GM18909 (cell line): ENCODE data around the gene CALML3.
"Not testable (repeated sequence)": the region's sequence is repeated elsewhere in the genome, so short reads cannot be mapped to it uniquely, and the experiment has no call there.

Source experiments
- ATAC-seq: cut with Tn5 transposase; IDR thresholded peaks from one replicate; pipeline ENCODE4 v1.9.1; 2021; ENCODE audit warnings: mild to moderate bottlenecking; ENCODE audit not compliant: unreplicated experiment, poor library complexity

Gene CALML3

GRCh38 chr10:5524641-5525560, at the start of gene CALML3:
Gene CALML3, plus strand, starts transcription at chr10:5524961. Its CDS starts 125 bp downstream, at chr10:5525086.
- no peak for ATAC-seq

GRCh38 chr10:5475088-5475487, 49.7 kb upstream of the CALML3 start:
- not testable (repeated sequence) for ATAC-seq

- not testable (repeated sequence) for ATAC-seq
Observed at GRCh38 chr10:5475974-5476807, 48.6 kb upstream of the CALML3 start.

- ATAC-seq, result no peak
Observed at GRCh38 chr10:5476918-5477525, 47.7 kb upstream of the CALML3 start.

- no peak for ATAC-seq
Observed at GRCh38 chr10:5477948-5478693, 46.6 kb upstream of the CALML3 start.

- ATAC-seq, result no peak
Observed at GRCh38 chr10:5478694-5479305, 46.0 kb upstream of the CALML3 start.

- ATAC-seq, result no peak
Observed at GRCh38 chr10:5479481-5480161, 45.1 kb upstream of the CALML3 start.

GRCh38 chr10:5480162-5480941, 44.4 kb upstream of the CALML3 start:
- ATAC-seq, result no peak

GRCh38 chr10:5481121-5481520, 43.6 kb upstream of the CALML3 start:
- ATAC-seq, result no peak

- no peak for ATAC-seq
Observed at GRCh38 chr10:5482016-5482415, 42.7 kb upstream of the CALML3 start.

- no peak for ATAC-seq
Observed at GRCh38 chr10:5484205-5484604, 40.6 kb upstream of the CALML3 start.

GRCh38 chr10:5485290-5485689, 39.5 kb upstream of the CALML3 start:
- ATAC-seq, result no peak

- ATAC-seq, result no peak
Observed at GRCh38 chr10:5485948-5486852, 38.6 kb upstream of the CALML3 start.

GRCh38 chr10:5486853-5487235, 37.9 kb upstream of the CALML3 start:
- ATAC-seq, result no peak

GRCh38 chr10:5488272-5489161, 36.2 kb upstream of the CALML3 start:
- no peak for ATAC-seq

GRCh38 chr10:5490032-5490431, 34.7 kb upstream of the CALML3 start:
- ATAC-seq, result no peak
